Vagina (tissue), 2 donors: ENCODE measurements around the gene FASN.

Experiments
- POLR2A ChIP-seq, 2 donors: fragments of 450-650 bp; IDR thresholded peaks; one replicate each; pipeline ENCODE4 v1.6.1; 2017; ENCODE audit warnings: antibody characterized with exemption in 2 of 2, mild to moderate bottlenecking in 2 of 2, moderate library complexity in 2 of 2
- TF ChIP-seq, protein P1 (sequence below), 3 experiments: fragments of 450-650 bp in 2 of 3; fragments of 200-600 bp in 1 of 3; sonication (generic) in 1 of 3; IDR thresholded peaks; one replicate each; pipeline ENCODE4 v1.5.1; 2017 to 2019; ENCODE audit warnings: antibody characterized with exemption in 3 of 3, mild to moderate bottlenecking in 2 of 3, moderate library complexity in 2 of 3

- TF ChIP-seq POLR2A (IDR thresholded peaks at IDR 0.05): no peak
- TF ChIP-seq, protein P1, sequence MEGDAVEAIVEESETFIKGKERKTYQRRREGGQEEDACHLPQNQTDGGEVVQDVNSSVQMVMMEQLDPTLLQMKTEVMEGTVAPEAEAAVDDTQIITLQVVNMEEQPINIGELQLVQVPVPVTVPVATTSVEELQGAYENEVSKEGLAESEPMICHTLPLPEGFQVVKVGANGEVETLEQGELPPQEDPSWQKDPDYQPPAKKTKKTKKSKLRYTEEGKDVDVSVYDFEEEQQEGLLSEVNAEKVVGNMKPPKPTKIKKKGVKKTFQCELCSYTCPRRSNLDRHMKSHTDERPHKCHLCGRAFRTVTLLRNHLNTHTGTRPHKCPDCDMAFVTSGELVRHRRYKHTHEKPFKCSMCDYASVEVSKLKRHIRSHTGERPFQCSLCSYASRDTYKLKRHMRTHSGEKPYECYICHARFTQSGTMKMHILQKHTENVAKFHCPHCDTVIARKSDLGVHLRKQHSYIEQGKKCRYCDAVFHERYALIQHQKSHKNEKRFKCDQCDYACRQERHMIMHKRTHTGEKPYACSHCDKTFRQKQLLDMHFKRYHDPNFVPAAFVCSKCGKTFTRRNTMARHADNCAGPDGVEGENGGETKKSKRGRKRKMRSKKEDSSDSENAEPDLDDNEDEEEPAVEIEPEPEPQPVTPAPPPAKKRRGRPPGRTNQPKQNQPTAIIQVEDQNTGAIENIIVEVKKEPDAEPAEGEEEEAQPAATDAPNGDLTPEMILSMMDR (IDR thresholded peaks at IDR 0.05): no peak
Observed at GRCh38 chr17:82039695-82040299, 58.2 kb downstream of the FASN start.
